Measurements from ENCODE around the gene TULP4. TPM values are rescaled to one million over a fixed set of nuclear protein-coding genes. Genes with fewer than 3 reads are reported as not detected.

Gene TULP4
- total RNA-seq, 1 donor from 2014 or later: 18.5 TPM

- H3K9me3 ChIP-seq: no peaks in the 10 kb centered on the region
- no peaks in the 10 kb centered on the region for H3K36me3 ChIP-seq
- H3K4me3 ChIP-seq: peak overlapping the region; percentile 52 to 63
- intact Hi-C loops (cut with DNase I): no loop called here
- peaks cover 7 to 8% of the 10 kb centered on the region in 2 donors for H3K4me1 ChIP-seq
- no peak for TF ChIP-seq CTCF (IDR thresholded peaks at IDR 0.05)
- H3K27ac ChIP-seq: no peak overlapping the region
- DNase-seq (ENCODE audit: low spot score in 2 of 2): no peak
- H3K27me3 ChIP-seq: peaks cover 14% of the 10 kb centered on the region
Observed at GRCh38 chr6:158536084-158536890, 224.0 kb downstream of the TULP4 start.

- peaks cover 14% of the 10 kb centered on the region for H3K27me3 ChIP-seq
- intact Hi-C loops (cut with DNase I): no loop called here
Observed at GRCh38 chr6:158536891-158537798, 224.9 kb downstream of the TULP4 start.

GRCh38 chr6:158538741-158539140 lies 226.5 kb downstream of the TULP4 start:
- Histone ChIP-seq H3K9me3 (no peaks in the 10 kb centered on the region), H3K27me3 (peaks cover 14% of the 10 kb centered on the region), H3K4me3 (no peak overlapping the region), H3K27ac (no peak overlapping the region), H3K36me3 (no peaks in the 10 kb centered on the region), H3K4me1 (peaks cover 7 to 8% of the 10 kb centered on the region in 2 donors)
- intact Hi-C loops (cut with DNase I): no loop called here
- DNase-seq (ENCODE audit: low spot score in 2 of 2): no peak
- TF ChIP-seq CTCF (IDR thresholded peaks at IDR 0.05): no peak

More at GRCh38 chr6:158536891-158537798, 224.9 kb downstream of the TULP4 start:
- Histone ChIP-seq H3K4me3 (peak overlapping the region; percentile 52 to 63), H3K4me1 (peaks cover 7 to 8% of the 10 kb centered on the region in 2 donors), H3K36me3 (no peaks in the 10 kb centered on the region), H3K27ac (no peak overlapping the region), H3K9me3 (no peaks in the 10 kb centered on the region)
- no peak for DNase-seq (ENCODE audit: low spot score in 2 of 2)
- no peak for TF ChIP-seq CTCF (IDR thresholded peaks at IDR 0.05)

- intact Hi-C loops (cut with DNase I): no loop called here
- TF ChIP-seq CTCF (IDR thresholded peaks at IDR 0.05): no peak
- H3K27me3 ChIP-seq: peaks cover 14% of the 10 kb centered on the region
- no peak overlapping the region for H3K4me3 ChIP-seq
- no peaks in the 10 kb centered on the region for H3K9me3 ChIP-seq
- H3K36me3 ChIP-seq: no peaks in the 10 kb centered on the region
- no peak overlapping the region for H3K27ac ChIP-seq
- no peak for DNase-seq (ENCODE audit: low spot score in 2 of 2)
- H3K4me1 ChIP-seq: peaks cover 7 to 8% of the 10 kb centered on the region in 2 donors
Observed at GRCh38 chr6:158539413-158539812, 227.1 kb downstream of the TULP4 start.

- Histone ChIP-seq H3K27me3 (peaks cover 14% of the 10 kb centered on the region), H3K4me1 (peaks cover 7 to 8% of the 10 kb centered on the region in 2 donors), H3K27ac (no peak overlapping the region), H3K36me3 (no peaks in the 10 kb centered on the region), H3K4me3 (no peak overlapping the region), H3K9me3 (no peaks in the 10 kb centered on the region)
- no peak for TF ChIP-seq CTCF (IDR thresholded peaks at IDR 0.05)
- no peak for DNase-seq (ENCODE audit: low spot score in 2 of 2)
- intact Hi-C loops (cut with DNase I): no loop called here
Observed at GRCh38 chr6:158539881-158540280, 227.6 kb downstream of the TULP4 start.
